ENCODE results near the gene LYG2. TPM values are rescaled to one million over a fixed set of nuclear protein-coding genes. Genes with fewer than 3 reads are reported as not detected.

Gene LYG2
- polyA plus RNA-seq, 1 donor from 2014 or later = not detected

DNA sequence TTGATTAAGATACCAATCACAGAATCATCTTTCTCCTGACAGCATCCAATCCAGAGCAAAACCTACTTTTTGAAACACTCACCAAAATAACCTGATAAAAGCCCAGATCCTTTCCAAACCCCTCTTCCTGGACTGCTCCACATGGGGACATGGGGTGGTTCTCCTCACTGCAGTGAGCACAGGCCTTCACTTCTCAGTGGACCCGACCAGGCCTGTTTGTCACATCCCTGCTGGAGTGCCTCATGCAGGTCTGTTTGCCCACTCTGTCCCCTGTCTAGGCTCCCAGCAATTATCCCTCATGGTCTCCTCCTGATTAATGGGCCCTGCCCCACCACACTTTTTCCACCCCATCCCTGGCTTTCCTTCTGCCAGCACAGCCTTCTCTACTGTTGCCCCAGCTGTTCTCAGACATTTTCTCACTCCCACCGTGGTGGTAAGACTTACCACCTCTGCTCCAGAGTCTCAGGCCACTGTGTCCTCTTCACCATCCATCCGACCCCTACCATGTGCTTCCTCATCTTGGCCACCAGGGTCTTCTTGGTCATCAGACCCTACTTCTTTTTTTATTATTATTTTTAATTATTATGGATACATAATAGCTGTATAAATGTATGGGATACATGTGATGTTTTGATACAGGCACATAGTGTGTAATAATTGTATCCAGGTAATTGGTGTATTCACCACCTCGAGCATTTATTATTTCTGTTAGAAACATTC is 53.3 kb downstream of the LYG2 start:
- peaks cover 5% of the 10 kb centered on the region for H3K36me3 ChIP-seq (ENCODE audit: insufficient read depth, low read length)
- no peak for TF ChIP-seq REST (IDR thresholded peaks at IDR 0.05; ENCODE audit: borderline replicate concordance)
- TF ChIP-seq CTCF (IDR thresholded peaks at IDR 0.05; ENCODE audit: poor library complexity, severe bottlenecking) = no peak
- no peak for TF ChIP-seq TAF1 (IDR thresholded peaks at IDR 0.05; ENCODE audit: low read depth)
- no peak for TF ChIP-seq RAD21 (conservative IDR thresholded peaks at IDR 0.05)
- TF ChIP-seq EP300 (conservative IDR thresholded peaks at IDR 0.05; ENCODE audit: poor library complexity, severe bottlenecking) = no peak
- TF ChIP-seq EZH2 (IDR thresholded peaks at IDR 0.05; ENCODE audit: borderline replicate concordance, insufficient read depth, low read length, poor library complexity, severe bottlenecking) = no peak
- no peak overlapping the region for H2AFZ ChIP-seq (ENCODE audit: low read depth, low read length)
- H3K4me3 ChIP-seq (ENCODE audit: low read length) = no peak overlapping the region
- no peaks in the 10 kb centered on the region for H3F3A ChIP-seq (ENCODE audit: insufficient read depth, low read length, poor library complexity, severe bottlenecking)
- H3K79me2 ChIP-seq (replicated peaks; ENCODE audit: insufficient read depth, low read length) = no peaks in the 10 kb centered on the region
- H3K27me3 ChIP-seq (ENCODE audit: insufficient read depth, low read depth, low read length) = no peaks in the 10 kb centered on the region
- no peak overlapping the region for H3K4me2 ChIP-seq (ENCODE audit: low read length)
- H4K20me1 ChIP-seq (ENCODE audit: insufficient read depth) = no peaks in the 10 kb centered on the region
- H3K9me2 ChIP-seq (ENCODE audit: insufficient read depth, low read length) = no peaks in the 10 kb centered on the region
- no peaks in the 10 kb centered on the region for H3K9me3 ChIP-seq (ENCODE audit: low read length)
- no peak overlapping the region for H3K9ac ChIP-seq (ENCODE audit: low read length)
- no peak overlapping the region for H3K27ac ChIP-seq (ENCODE audit: low read length)

DNA sequence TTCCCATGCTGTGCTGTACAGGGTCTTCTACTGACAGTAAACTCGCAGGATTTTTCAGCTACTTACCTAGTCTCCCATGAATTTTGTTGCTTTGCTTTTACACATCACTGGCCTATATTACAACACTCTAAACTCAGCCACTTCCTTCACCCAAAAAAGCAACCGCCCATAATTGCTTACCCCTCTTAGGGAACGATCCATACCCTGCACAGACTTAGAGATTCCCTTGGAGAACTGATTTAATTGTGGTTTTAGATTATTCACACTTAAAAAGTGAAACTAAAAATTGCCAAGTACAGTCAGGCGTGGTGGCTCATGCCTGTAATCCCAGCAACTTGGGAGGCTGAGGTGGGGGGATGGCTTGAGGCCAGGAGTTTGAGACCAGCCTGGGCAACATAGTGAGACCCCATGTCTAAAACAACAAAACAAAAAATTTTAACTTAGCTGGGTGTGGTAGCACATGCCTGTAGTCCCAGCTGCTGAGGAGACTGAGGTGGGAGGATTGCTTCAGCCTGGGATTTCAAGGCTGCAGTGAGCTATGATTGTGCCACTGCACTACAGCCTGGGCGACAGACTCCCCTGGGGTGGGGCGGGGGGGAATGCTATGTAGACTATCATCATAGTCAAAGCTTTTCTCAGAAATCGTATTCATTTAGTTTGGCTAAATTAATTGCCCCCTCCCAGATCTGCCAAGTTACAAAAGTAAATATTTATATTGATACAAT is 55.2 kb downstream of the LYG2 start:
- Histone ChIP-seq H3K4me3 (ENCODE audit: low read length) (no peak overlapping the region), H3K9me3 (ENCODE audit: low read length) (no peaks in the 10 kb centered on the region), H3K36me3 (ENCODE audit: insufficient read depth, low read length) (peaks cover 5% of the 10 kb centered on the region), H4K20me1 (ENCODE audit: insufficient read depth) (no peaks in the 10 kb centered on the region), H3F3A (ENCODE audit: insufficient read depth, low read length, poor library complexity, severe bottlenecking) (no peaks in the 10 kb centered on the region), H3K27me3 (ENCODE audit: insufficient read depth, low read depth, low read length) (no peaks in the 10 kb centered on the region), H3K27ac (ENCODE audit: low read length) (no peak overlapping the region), H3K79me2 (replicated peaks; ENCODE audit: insufficient read depth, low read length) (no peaks in the 10 kb centered on the region), H3K9me2 (ENCODE audit: insufficient read depth, low read length) (no peaks in the 10 kb centered on the region), H2AFZ (ENCODE audit: low read depth, low read length) (no peak overlapping the region), H3K9ac (ENCODE audit: low read length) (no peak overlapping the region), H3K4me2 (ENCODE audit: low read length) (no peak overlapping the region)
- TF ChIP-seq CTCF (IDR thresholded peaks at IDR 0.05; ENCODE audit: poor library complexity, severe bottlenecking) = no peak
